Progenitor cell of endocrine pancreas (in vitro differentiated cells): ENCODE data around the gene TBL1X. TPM values are rescaled to one million over a fixed set of nuclear protein-coding genes. Genes with fewer than 3 reads are reported as not detected.

Experiments
- DNase-seq: peaks from one replicate; pipeline ENCODE4 v3.0.0; 2021; ENCODE audit warnings: low spot score; ENCODE audit not compliant: unreplicated experiment
- H3K27ac Mint-ChIP-seq: 2 replicates; pipeline ENCODE4 v1.8.0; 2021; ENCODE audit warnings: mild to moderate bottlenecking, moderate library complexity, mixed read lengths
- H3K27me3 Mint-ChIP-seq: 2 replicates; pipeline ENCODE4 v1.8.0; 2021; ENCODE audit warnings: mixed read lengths
- H3K36me3 Mint-ChIP-seq: 2 replicates; pipeline ENCODE4 v1.8.0; 2022; ENCODE audit warnings: mixed read lengths; ENCODE audit not compliant: insufficient read depth
- H3K4me1 Mint-ChIP-seq: 2 replicates; pipeline ENCODE4 v1.8.0; 2021; ENCODE audit warnings: low read depth, mixed read lengths
- H3K4me3 Mint-ChIP-seq: 2 replicates; pipeline ENCODE4 v1.8.0; 2021; ENCODE audit warnings: low read depth, mild to moderate bottlenecking, moderate library complexity, mixed read lengths
- H3K9me3 Mint-ChIP-seq: 2 replicates; pipeline ENCODE4 v1.8.0; 2021; ENCODE audit warnings: low read depth, mixed read lengths
- total RNA-seq: library from RNA; stranded (reverse); gene quantifications from 2 replicates; pipeline ENCODE4 v1.2.1, GENCODE V29; 2021
- TF ChIP-seq, protein P1 (sequence below): fragments of 200-600 bp; sonication (generic); IDR thresholded peaks from one replicate; pipeline ENCODE4 v1.5.0; 2021; ENCODE audit warnings: antibody characterized with exemption, mild to moderate bottlenecking; ENCODE audit not compliant: unreplicated experiment

TBL1X gene
- total RNA-seq, 1 donor from 2014 or later: 42.7 TPM

- Mint-ChIP-seq H3K4me1 (no peaks in the 10 kb centered on the region), H3K4me3 (no peak overlapping the region), H3K9me3 (peaks cover 38% of the 10 kb centered on the region), H3K27me3 (no peaks in the 10 kb centered on the region), H3K27ac (no peak overlapping the region), H3K36me3 (peaks cover 64% of the 10 kb centered on the region)
- TF ChIP-seq, protein P1, sequence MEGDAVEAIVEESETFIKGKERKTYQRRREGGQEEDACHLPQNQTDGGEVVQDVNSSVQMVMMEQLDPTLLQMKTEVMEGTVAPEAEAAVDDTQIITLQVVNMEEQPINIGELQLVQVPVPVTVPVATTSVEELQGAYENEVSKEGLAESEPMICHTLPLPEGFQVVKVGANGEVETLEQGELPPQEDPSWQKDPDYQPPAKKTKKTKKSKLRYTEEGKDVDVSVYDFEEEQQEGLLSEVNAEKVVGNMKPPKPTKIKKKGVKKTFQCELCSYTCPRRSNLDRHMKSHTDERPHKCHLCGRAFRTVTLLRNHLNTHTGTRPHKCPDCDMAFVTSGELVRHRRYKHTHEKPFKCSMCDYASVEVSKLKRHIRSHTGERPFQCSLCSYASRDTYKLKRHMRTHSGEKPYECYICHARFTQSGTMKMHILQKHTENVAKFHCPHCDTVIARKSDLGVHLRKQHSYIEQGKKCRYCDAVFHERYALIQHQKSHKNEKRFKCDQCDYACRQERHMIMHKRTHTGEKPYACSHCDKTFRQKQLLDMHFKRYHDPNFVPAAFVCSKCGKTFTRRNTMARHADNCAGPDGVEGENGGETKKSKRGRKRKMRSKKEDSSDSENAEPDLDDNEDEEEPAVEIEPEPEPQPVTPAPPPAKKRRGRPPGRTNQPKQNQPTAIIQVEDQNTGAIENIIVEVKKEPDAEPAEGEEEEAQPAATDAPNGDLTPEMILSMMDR: no peak
- DNase-seq: no peak
Observed at GRCh38 chrX:9717376-9717775, 252.5 kb downstream of the TBL1X start.

DNA sequence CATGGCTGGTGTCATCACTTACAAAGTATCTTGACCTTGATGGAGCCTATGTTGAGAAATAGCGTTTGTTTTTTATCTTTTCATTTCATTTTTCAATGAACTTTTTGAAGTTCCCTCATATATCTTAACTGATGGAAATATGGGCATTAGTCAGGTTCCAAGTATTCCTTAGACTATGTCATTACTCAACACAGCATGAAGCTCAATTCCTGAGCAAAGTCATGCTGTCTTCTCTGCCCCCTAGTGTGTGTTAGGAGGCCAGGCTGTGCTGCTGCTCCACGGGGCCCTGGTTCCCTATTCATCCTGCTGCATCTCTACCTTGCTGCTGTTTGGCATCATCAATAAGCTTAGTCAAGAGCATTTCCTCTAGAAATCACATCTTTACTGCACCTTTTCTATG, 259.9 kb downstream of the TBL1X start:
- Mint-ChIP-seq H3K4me3 (no peak overlapping the region), H3K27ac (no peak overlapping the region), H3K9me3 (peaks cover 60% of the 10 kb centered on the region), H3K4me1 (no peaks in the 10 kb centered on the region), H3K27me3 (no peaks in the 10 kb centered on the region), H3K36me3 (peaks cover 58% of the 10 kb centered on the region)
- no peak for DNase-seq
- TF ChIP-seq, protein P1: no peak

- Mint-ChIP-seq H3K36me3 (peaks cover 28% of the 10 kb centered on the region), H3K4me1 (no peaks in the 10 kb centered on the region), H3K27me3 (no peaks in the 10 kb centered on the region), H3K27ac (no peak overlapping the region), H3K4me3 (no peak overlapping the region), H3K9me3 (peaks cover 40% of the 10 kb centered on the region)
- no peak for DNase-seq
- TF ChIP-seq, protein P1: no peak
Observed at GRCh38 chrX:9728261-9728660, 263.4 kb downstream of the TBL1X start.

DNA sequence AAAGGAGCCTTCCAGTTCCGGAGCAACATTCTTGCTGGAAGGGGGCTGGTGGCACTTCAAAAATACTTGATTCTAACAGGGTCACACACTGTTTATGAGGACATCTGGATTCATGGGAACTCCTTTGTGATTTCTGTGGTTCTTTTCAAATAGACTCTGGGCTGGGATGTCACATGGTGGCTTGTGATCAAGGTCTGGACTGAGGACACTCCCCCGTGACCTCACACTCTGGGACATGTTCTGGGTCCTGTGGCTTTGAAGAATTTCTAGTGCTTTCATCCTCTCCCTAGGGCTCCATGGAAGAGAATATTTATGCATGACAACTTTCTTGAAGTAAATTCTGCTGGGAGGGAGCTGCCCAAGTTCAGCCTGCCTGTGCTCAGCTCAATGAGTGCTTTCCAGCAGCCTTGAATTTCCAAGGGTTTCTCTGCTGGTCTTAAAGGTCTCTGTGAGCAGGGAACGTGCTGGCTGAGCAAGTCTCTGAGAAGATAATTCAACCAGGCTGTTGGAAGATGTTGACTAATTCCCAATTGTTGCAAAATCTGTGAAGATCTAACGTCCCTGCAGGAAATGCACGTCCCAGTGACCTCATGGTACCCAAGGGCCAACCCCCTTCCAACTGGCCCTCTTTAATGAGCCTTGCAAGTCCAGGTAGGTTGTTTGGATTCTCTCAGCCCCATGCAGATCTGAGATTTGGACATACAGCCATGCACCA, 264.5 kb downstream of the TBL1X start:
- Mint-ChIP-seq H3K4me1 (no peaks in the 10 kb centered on the region), H3K27me3 (no peaks in the 10 kb centered on the region), H3K27ac (no peak overlapping the region), H3K36me3 (peaks cover 26% of the 10 kb centered on the region), H3K4me3 (no peak overlapping the region), H3K9me3 (peaks cover 38% of the 10 kb centered on the region)
- TF ChIP-seq, protein P1: no peak
- no peak for DNase-seq

- Mint-ChIP-seq H3K4me3 (no peak overlapping the region), H3K9me3 (peaks cover 35% of the 10 kb centered on the region), H3K27ac (no peak overlapping the region), H3K27me3 (no peaks in the 10 kb centered on the region), H3K4me1 (no peaks in the 10 kb centered on the region), H3K36me3 (peaks cover 21% of the 10 kb centered on the region)
- no peak for DNase-seq
- TF ChIP-seq, protein P1: no peak
Observed at GRCh38 chrX:9730078-9730477, 265.2 kb downstream of the TBL1X start.
